ENCODE results near the gene CHPF2.

The CHPF2 gene

DNA sequence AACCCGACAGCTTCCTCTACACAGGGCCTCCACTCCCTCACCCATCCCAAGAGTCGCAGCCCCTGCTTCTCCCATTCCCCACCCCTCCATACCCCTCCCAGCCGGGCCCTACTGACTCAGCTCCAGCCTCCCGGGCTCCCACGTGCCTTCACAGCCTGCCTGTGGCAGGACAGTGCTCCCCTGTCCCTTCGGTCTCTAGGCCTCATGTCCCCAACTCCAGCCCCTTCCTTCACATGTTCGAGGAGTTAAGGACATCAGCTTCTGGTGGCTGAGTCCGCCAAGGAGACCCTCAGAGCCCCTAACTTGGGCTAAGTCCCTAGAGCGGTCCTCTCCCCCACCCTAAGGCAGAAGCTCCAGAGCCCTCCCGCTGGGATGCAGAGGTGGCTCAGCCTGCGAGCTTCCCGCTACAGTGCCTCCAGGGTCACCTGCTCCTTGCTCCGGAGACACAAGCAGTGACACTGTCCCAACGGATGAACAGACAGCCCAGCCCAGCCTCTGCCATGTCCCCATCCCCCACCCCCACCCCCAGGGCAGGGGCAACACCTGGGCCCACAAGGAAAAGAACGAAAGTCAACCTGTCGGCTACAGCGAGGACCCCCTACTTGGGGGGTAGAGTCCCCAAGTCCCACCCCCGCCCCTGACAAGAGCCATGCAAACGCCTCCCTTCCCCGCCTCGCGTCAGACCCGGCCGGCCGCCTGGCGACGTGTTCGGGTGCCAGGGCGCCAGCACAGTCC, 15.5 kb downstream of the CHPF2 start:
- DNase-seq (ENCODE audit: insufficient read length, low spot score) (no peak), FAIRE-seq (no peak)
- no peak for TF ChIP-seq CTCF (IDR thresholded peaks at IDR 0.05; ENCODE audit: insufficient read depth, missing control alignments)

DNA sequence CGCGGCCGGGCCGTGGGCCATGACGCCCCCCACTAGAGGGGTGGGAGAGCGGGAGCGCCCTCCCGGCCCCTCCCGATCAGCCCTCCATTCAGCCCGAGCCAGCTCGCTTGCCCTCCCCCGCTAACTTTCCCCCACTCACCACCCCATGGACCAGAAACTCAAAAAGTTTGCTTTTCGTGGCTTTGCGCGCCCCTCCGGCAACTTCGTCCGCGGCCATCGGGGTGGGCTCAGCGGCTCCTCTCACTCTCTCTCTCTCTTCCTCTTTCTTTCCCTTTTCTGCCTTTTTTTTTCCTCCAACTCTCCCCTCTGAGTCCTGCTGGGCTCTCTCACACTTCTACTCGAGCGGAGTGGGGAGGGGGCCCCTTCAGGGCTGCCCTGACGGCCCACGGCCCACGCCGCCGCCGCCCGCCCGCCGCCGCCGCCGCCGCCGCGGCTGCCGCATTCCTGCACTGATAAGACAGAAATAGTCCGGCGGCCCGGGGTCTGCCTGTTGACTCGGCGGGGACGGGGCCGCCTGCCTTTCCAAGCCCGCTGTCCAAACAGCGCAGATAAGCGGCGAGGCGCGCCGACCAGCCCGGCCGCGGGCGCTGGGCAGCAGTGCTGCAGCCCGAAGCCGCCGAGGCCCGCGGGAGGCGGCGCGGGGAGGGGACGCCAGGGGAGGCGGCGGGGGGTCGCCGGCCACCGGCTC, 16.2 kb downstream of the CHPF2 start, which contains the start of gene SMARCD3:
SMARCD3 (minus strand) TSS at position 349 of the 688 bp plus-strand sequence; CDS start at position 217, 132 bp downstream.
- TF ChIP-seq CTCF (IDR thresholded peaks at IDR 0.05; ENCODE audit: insufficient read depth, missing control alignments) = no peak
- DNase-seq (ENCODE audit: insufficient read length, low spot score) (no peak), FAIRE-seq (no peak)

DNA sequence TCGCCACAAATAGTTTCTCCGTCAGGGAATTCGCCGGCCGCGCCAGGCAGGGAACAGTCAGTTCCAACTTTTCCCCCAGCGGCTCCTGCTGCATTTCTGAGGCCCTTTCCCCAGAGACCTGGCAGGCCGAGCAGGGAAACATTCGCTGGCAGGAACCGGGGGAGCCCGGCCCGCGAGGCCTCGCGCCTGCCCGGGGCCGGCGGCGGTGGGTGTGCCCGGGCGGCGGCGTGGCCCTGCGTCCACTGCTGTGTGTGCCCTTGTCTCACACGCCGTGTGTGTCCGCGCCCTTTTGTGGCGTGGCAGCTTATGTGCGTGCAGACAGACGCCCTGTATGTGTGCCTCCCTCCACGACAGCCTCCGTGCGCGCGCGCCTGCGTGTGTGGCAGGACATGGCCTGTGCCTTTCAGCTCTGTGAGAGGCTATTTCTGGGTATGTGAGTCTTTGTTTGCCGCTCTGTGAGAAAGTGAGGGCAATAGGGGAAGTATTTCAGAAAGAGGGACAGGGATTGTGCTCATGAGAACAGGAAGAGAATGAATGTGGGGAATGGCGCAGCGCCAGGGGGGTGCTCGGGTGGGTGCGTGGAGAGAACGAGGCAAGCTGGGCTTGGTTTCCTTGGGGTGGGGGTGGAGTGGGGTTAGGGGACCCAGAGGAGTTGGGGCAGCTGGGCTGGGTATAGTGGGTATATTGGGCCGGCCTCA, 16.9 kb downstream of the CHPF2 start:
- FAIRE-seq (no peak), DNase-seq (ENCODE audit: insufficient read length, low spot score) (no peak)
- no peak for TF ChIP-seq CTCF (IDR thresholded peaks at IDR 0.05; ENCODE audit: insufficient read depth, missing control alignments)

- DNase-seq (ENCODE audit: insufficient read length, low spot score) = no peak
- no peak for FAIRE-seq
- TF ChIP-seq CTCF (IDR thresholded peaks at IDR 0.05; ENCODE audit: insufficient read depth, missing control alignments) = no peak
Measured at GRCh38 chr7:151249732-151250072, 17.4 kb downstream of the CHPF2 start.

GRCh38 chr7:151250181-151251132, 18.2 kb downstream of the CHPF2 start:
- no peak for FAIRE-seq
- DNase-seq (ENCODE audit: insufficient read length, low spot score) = no peak
- TF ChIP-seq CTCF (IDR thresholded peaks at IDR 0.05; ENCODE audit: insufficient read depth, missing control alignments) = no peak

DNA sequence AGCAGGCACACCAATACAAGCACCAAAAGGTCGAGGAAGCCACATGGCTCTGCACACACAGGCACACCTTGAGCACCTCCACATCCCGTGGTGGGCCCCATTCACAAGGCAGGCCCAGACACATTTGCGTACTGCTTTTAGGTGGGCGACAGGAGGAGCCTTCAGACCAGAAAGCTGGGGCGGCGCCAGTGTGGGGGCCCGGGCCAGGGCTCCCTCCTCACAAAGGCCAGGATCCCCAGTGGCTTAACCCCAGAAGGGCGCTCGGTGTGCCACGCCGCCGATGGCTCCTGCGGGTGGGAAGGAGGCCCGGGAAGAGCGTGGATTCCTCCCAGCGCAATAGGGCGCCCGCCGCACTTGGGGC, 19.0 kb downstream of the CHPF2 start:
- DNase-seq (ENCODE audit: insufficient read length, low spot score) (no peak), FAIRE-seq (no peak)
- TF ChIP-seq CTCF (IDR thresholded peaks at IDR 0.05; ENCODE audit: insufficient read depth, missing control alignments) = no peak

Measured in D721Med (cell line).